Ovary (tissue), 9 donors: ENCODE measurements around the gene RBFOX2. TPM values are rescaled to one million over a fixed set of nuclear protein-coding genes. Genes with fewer than 3 reads are reported as not detected.

Experiments used
- DNase-seq, 5 donors: peaks; one replicate each; pipeline ENCODE4 v3.0.0-alpha.2; 2019 to 2020
- H3K27ac ChIP-seq, 2 donors: fragments of 200-600 bp; one replicate each; pipeline versions ENCODE4 v1.5.1 to v1.8.0; 2019 to 2022
- H3K27me3 ChIP-seq: fragments of 200-600 bp; one replicate; pipeline ENCODE4 v1.8.0; 2022
- H3K36me3 ChIP-seq: fragments of 200-600 bp; sonication (generic); one replicate; pipeline ENCODE4 v1.5.1; 2019
- H3K4me1 ChIP-seq: one replicate; pipeline ENCODE4 v1.8.1; 2013; ENCODE audit warnings: mild to moderate bottlenecking, moderate library complexity; ENCODE audit not compliant: insufficient read depth
- H3K4me3 ChIP-seq: fragments of 200-600 bp; sonication (generic); one replicate; pipeline ENCODE4 v1.5.1; 2017
- H3K9me3 ChIP-seq, 2 donors: fragments of 200-600 bp in 1 of 2; sonication (generic) in 1 of 2; one replicate each; pipeline versions ENCODE4 v1.5.1 to v1.8.1; 2013 to 2019; ENCODE audit warnings: mild to moderate bottlenecking in 1 of 2, moderate library complexity in 1 of 2
- EP300 ChIP-seq: sonication (generic); formaldehyde crosslinking; IDR thresholded peaks from one replicate; pipeline ENCODE4 v1.6.1; 2017; ENCODE audit warnings: antibody characterized with exemption
- POLR2A ChIP-seq: fragments of 450-650 bp; IDR thresholded peaks from one replicate; pipeline ENCODE4 v1.6.1; 2017; ENCODE audit warnings: antibody characterized with exemption, mild to moderate bottlenecking, moderate library complexity
- WGBS, 3 donors: extraction: QIAGEN DNeasy Blood & Tissue Kit in 1 of 3; methylation state at CpG; one replicate each; pipeline versions ENCODE4 v1.1.5 to v1.1.7; 2013 to 2017; 5-methylcytosine and 5-hydroxymethylcytosine counted together
- intact Hi-C, 4 donors: fragments of 100-400 bp; cut with DNase I; formaldehyde crosslinking; loops; one replicate each; pipeline versions ENCODE4 v1.11.0 to v1.15.1; 2022 to 2023
- polyA plus RNA-seq, 2 donors: library from polyadenylated mRNA; stranded (reverse); fragments of 200-250 nt in 1 of 2; fragments of 350-450 nt in 1 of 2; fragmentation: Illumina TruSeq in 1 of 2; extraction: RNeasy Lipid Tissue Mini Kit (QIAGEN cat#74804) in 1 of 2; gene quantifications; one replicate each; pipeline ENCODE4 v1.2.3, GENCODE V29; 2013 to 2014
- total RNA-seq, 7 donors: library from RNA; depleted of rRNA in 2 of 7; stranded (reverse); fragments of >200 nt in 2 of 7; fragmentation: NEBNext Ultra II Directional in 3 of 7; extraction: Animal tissue kit (Norgen Biotek cat#: 25700) in 3 of 7; gene quantifications; one replicate each; pipeline versions ENCODE4 v1.1.0 to v1.2.4, GENCODE V29; 2016 to 2023
- TF ChIP-seq, protein P1 (sequence below), 3 donors: fragments of 450-650 bp in 2 of 3; fragments of 200-600 bp in 1 of 3; IDR thresholded peaks; one replicate each; pipeline versions ENCODE4 v1.5.1 to v1.8.0; 2016 to 2022; ENCODE audit warnings: antibody characterized with exemption in 3 of 3, mild to moderate bottlenecking in 1 of 3
- donor health status: DM: no; HTN: no; CAD: no; lungs with moderate emphysema.
- donor health status: DM: no; HTN: no; CAD: no.
- donor health status: Bipolar disorder and iron deficiency.
- donor health status: DM: yes; HTN: yes; CAD: no.
- donor health status: DM: no; HTN: no; CAD: no.
- donor health status: DM: yes; HTN: yes; CAD: no.

RBFOX2 gene
- total and polyA plus RNA-seq, 9 donors: 68.7 to 140 (median 128) TPM

DNA sequence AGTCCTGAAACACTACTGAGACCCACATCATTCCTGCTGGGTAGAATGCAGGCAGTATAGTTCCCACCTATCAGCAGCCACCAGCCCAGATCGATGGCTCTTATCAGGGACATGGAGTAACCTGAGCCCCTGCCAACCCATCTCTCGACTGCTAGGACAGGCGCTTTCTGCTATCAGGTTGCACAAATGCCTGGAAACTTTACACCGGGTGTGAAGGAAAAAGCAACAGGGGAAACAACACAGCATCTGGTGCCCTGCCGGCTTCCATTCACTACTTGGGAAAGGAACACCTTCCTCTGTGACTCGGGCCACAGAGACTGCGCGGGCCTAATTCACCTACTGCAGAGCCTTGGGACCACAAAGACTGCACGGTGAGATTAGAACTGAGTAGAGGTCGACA is 18.5 kb downstream of the RBFOX2 start:
- Histone ChIP-seq H3K9me3 (no peaks in the 10 kb centered on the region), H3K4me1 (peaks cover 28% of the 10 kb centered on the region), H3K27me3 (no peaks in the 10 kb centered on the region), H3K4me3 (no peak overlapping the region), H3K36me3 (no peaks in the 10 kb centered on the region), H3K27ac (no peak overlapping the region)
- intact Hi-C loops: no loop called here
- 31 to 37% (median 34%) methylated on average over 10 of the region's 10 CpGs for WGBS, 3 donors
- DNase-seq: no peak
- no peak for TF ChIP-seq EP300
- TF ChIP-seq, protein P1, sequence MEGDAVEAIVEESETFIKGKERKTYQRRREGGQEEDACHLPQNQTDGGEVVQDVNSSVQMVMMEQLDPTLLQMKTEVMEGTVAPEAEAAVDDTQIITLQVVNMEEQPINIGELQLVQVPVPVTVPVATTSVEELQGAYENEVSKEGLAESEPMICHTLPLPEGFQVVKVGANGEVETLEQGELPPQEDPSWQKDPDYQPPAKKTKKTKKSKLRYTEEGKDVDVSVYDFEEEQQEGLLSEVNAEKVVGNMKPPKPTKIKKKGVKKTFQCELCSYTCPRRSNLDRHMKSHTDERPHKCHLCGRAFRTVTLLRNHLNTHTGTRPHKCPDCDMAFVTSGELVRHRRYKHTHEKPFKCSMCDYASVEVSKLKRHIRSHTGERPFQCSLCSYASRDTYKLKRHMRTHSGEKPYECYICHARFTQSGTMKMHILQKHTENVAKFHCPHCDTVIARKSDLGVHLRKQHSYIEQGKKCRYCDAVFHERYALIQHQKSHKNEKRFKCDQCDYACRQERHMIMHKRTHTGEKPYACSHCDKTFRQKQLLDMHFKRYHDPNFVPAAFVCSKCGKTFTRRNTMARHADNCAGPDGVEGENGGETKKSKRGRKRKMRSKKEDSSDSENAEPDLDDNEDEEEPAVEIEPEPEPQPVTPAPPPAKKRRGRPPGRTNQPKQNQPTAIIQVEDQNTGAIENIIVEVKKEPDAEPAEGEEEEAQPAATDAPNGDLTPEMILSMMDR (IDR thresholded peaks at IDR 0.05): no peak
- TF ChIP-seq POLR2A: no peak

DNA sequence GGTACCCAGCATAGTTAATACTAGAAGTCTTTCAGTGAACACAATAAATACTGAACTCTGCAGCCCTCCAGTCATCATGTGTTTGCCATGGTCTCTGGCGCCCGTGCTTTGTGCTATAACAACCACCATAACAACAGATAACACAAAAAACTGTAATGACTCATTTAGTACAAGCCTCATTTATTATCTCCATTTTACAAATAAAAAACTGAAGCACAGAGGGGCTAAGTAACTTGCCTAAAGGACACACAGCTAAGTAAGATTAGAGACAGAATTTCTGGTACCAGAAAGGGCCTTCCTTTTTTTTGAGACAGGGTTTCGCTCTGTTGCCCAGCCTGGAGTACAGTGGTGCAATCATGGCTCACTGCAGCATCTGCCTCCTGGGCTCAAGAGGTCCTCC is 19.5 kb downstream of the RBFOX2 start:
- intact Hi-C loops: no loop called here
- no peaks in the 10 kb centered on the region for H3K27me3 ChIP-seq
- DNase-seq: no peak
- peaks cover 28% of the 10 kb centered on the region for H3K4me1 ChIP-seq
- WGBS, 3 donors: 35 to 43% (median 39%) methylated on average over 3 of the region's 3 CpGs
- no peaks in the 10 kb centered on the region for H3K9me3 ChIP-seq
- TF ChIP-seq POLR2A (no peak), EP300 (no peak)
- TF ChIP-seq, protein P1 (IDR thresholded peaks at IDR 0.05): no peak
- H3K27ac ChIP-seq: no peak overlapping the region
- no peaks in the 10 kb centered on the region for H3K36me3 ChIP-seq
- no peak overlapping the region for H3K4me3 ChIP-seq

DNA sequence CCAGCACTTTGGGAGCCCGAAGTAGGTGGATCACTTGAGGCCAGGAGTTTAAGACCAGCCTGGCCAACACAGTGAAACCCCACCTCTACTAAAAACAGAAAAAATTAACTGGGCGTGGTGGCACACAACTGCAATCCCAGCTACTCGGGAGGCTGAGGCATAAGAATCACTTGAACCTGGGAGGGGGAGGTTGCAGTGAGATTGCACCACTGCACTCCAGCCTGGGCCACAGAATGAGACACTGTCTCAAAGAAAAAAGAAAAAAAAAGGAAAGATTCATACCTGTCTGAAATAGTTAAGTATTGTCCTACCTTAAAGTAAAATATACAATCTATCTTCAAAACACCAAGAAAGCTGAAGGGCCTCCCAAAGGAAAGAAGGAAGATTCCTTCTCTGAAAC is 20.1 kb downstream of the RBFOX2 start:
- no peaks in the 10 kb centered on the region for H3K36me3 ChIP-seq
- no peaks in the 10 kb centered on the region for H3K9me3 ChIP-seq
- intact Hi-C loops: no loop called here
- no peak for DNase-seq
- TF ChIP-seq POLR2A (no peak), EP300 (no peak)
- TF ChIP-seq, protein P1 (IDR thresholded peaks at IDR 0.05): no peak
- H3K27me3 ChIP-seq: no peaks in the 10 kb centered on the region
- H3K27ac ChIP-seq: no peak overlapping the region
- 77 to 80% (median 77%) methylated on average over 3 of the region's 3 CpGs for WGBS, 3 donors
- H3K4me1 ChIP-seq: peaks cover 28% of the 10 kb centered on the region
- H3K4me3 ChIP-seq: no peak overlapping the region

DNA sequence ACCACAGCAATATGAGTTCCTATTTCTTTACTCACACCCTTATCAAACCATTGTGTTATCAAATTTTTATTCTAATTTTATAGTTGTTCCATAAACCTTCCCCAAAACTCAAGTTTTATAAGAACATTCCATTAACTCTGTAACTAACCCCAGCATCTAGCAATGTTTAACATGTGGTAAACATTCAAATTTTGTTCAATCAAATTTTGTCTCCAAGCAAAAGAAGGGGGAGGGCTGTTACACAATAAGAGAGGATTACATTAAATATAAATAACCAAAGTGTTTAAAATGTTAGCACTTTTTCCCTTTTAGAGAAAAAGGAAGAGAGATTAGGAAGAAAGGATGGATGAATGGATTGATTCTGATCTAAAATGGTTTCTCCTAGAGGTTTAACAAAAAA is 20.5 kb downstream of the RBFOX2 start:
- no peak overlapping the region for H3K4me3 ChIP-seq
- H3K4me1 ChIP-seq: peaks cover 28% of the 10 kb centered on the region
- no peak overlapping the region for H3K27ac ChIP-seq
- intact Hi-C loops: no loop called here
- H3K36me3 ChIP-seq: no peaks in the 10 kb centered on the region
- no peaks in the 10 kb centered on the region for H3K9me3 ChIP-seq
- DNase-seq: no peak
- TF ChIP-seq, protein P1 (IDR thresholded peaks at IDR 0.05): no peak
- TF ChIP-seq EP300: no peak
- TF ChIP-seq POLR2A: no peak
- no peaks in the 10 kb centered on the region for H3K27me3 ChIP-seq
